PC-3 (cell line): ENCODE data around the gene HRC.

Source experiments
- CTCF ChIP-seq: fragments of 300-600 bp; sonication (generic); conservative IDR thresholded peaks from 2 replicates; pipeline ENCODE4 v1.5.1; 2017; ENCODE audit warnings: antibody characterized with exemption, low read depth, mild to moderate bottlenecking, low read length
- EZH2 ChIP-seq: fragments of 300-600 bp; sonication (generic); IDR thresholded peaks from one replicate; pipeline ENCODE4 v1.6.1; 2017; ENCODE audit warnings: antibody characterized with exemption, mild to moderate bottlenecking, low read length; ENCODE audit not compliant: unreplicated experiment

- TF ChIP-seq EZH2 (no peak), CTCF (no peak)
Measured at GRCh38 chr19:49180659-49181058, 25.5 kb upstream of the HRC start.
